Activated B cell treated with CpG ODN at 0.5 μM for 24 hours (primary cell): ENCODE measurements around the gene KIF13A. TPM values are rescaled to one million over a fixed set of nuclear protein-coding genes. Genes with fewer than 3 reads are reported as not detected.

ENCODE experiments used
- ATAC-seq: fragments of 200-7000 bp; cut with Tn5 transposase; one replicate; pipeline ENCODE4 v1.10.0; 2021; ENCODE audit warnings: low read depth, mild to moderate bottlenecking, moderate library complexity
- CTCF ChIA-PET: fragments of 350-600 bp; sonication (Branson Sonifier 250); formaldehyde crosslinking; loops from one replicate; lab custom pipeline; 2021; ENCODE audit warnings: antibody characterized with exemption; lab: Charles Lee
- POLR2A ChIA-PET: fragments of 350-600 bp; sonication (Branson Sonifier 250); formaldehyde crosslinking; loops from one replicate; lab custom pipeline; 2021; ENCODE audit warnings: antibody characterized with exemption; lab: Charles Lee
- DNase-seq: peaks from one replicate; pipeline ENCODE4 v3.0.0; 2022
- H3K27ac Mint-ChIP-seq: one replicate; pipeline ENCODE4 v1.8.0; 2020; ENCODE audit warnings: mixed read lengths
- H3K27me3 Mint-ChIP-seq: one replicate; pipeline ENCODE4 v1.8.0; 2021; ENCODE audit warnings: mixed read lengths
- H3K36me3 Mint-ChIP-seq: one replicate; pipeline ENCODE4 v1.8.0; 2021; ENCODE audit warnings: low read depth, mixed read lengths
- H3K4me1 Mint-ChIP-seq: one replicate; pipeline ENCODE4 v1.8.0; 2021; ENCODE audit warnings: mixed read lengths
- H3K4me3 Mint-ChIP-seq: one replicate; pipeline ENCODE4 v1.8.0; 2020; ENCODE audit warnings: mild to moderate bottlenecking, mixed read lengths
- H3K9me3 Mint-ChIP-seq: one replicate; pipeline ENCODE4 v1.8.0; 2020; ENCODE audit warnings: mixed read lengths
- intact Hi-C: fragments of 100-400 bp; cut with micrococcal nuclease; formaldehyde crosslinking; loops from one replicate; pipeline ENCODE4 v1.15.1; 2024
- total RNA-seq: library from RNA; stranded (reverse); gene quantifications from 2 replicates; pipeline ENCODE4 v1.2.3, GENCODE V29; 2022
- TF ChIP-seq, protein P1 (sequence below): fragments of 200-600 bp; IDR thresholded peaks from one replicate; pipeline ENCODE4 v1.8.0; 2022; ENCODE audit warnings: antibody characterized with exemption, mild to moderate bottlenecking

The KIF13A gene
- total RNA-seq, 1 donor from 2014 or later, result 14.1 TPM

DNA sequence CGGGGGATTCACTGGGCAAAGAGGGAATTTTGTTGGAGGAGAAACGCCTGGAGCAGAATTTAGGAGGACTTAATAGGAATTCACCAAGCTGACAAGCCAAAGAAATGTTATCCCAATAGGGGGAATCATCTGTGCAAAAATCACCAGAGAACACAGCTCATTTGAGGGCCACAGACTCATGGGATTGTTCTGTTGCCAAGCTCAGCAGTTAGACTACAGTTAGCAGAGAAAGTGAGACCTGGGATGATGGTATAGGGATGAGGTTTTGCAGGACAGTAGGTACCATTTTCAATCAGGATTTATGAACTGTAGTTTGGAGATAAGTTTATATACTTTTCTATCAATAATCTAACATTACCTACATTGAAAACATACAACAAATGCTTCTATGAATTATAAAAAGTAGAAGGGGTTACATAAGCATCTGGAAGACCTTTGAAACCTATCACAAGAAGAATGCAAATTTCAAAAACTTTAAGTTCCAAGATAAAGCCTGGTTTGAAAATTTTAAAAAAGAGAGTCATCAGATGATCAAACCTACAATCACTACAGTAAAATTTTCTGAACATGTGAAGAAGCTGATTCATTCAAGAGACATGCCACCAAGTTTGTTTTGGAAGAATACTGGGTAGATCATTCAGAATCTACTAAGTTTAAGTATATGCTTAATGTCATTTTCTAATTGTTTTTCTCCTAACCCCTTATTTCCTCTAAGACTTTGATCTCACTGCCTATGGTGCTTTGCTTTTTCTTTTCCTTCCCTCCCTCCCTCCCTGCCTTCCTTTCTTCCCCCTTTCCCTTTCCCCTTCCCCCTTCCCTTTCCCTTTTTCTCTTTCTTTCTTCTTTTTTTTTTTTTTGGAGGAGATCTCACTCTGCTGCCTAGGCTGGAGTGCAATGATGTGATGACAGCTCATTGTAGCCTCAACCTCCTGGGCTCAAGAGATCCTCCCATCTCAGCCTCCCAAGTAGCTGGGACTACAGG, 81.5 kb downstream of the KIF13A start:
- no peak for DNase-seq
- TF ChIP-seq, protein P1, sequence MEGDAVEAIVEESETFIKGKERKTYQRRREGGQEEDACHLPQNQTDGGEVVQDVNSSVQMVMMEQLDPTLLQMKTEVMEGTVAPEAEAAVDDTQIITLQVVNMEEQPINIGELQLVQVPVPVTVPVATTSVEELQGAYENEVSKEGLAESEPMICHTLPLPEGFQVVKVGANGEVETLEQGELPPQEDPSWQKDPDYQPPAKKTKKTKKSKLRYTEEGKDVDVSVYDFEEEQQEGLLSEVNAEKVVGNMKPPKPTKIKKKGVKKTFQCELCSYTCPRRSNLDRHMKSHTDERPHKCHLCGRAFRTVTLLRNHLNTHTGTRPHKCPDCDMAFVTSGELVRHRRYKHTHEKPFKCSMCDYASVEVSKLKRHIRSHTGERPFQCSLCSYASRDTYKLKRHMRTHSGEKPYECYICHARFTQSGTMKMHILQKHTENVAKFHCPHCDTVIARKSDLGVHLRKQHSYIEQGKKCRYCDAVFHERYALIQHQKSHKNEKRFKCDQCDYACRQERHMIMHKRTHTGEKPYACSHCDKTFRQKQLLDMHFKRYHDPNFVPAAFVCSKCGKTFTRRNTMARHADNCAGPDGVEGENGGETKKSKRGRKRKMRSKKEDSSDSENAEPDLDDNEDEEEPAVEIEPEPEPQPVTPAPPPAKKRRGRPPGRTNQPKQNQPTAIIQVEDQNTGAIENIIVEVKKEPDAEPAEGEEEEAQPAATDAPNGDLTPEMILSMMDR, result no peak
- Mint-ChIP-seq H3K4me1 (peaks cover 27% of the 10 kb centered on the region), H3K27me3 (no peaks in the 10 kb centered on the region), H3K36me3 (no peaks in the 10 kb centered on the region), H3K4me3 (no peak overlapping the region), H3K9me3 (peaks cover 3% of the 10 kb centered on the region), H3K27ac (no peak overlapping the region)
- ChIA-PET POLR2A (no interaction called here), CTCF (no interaction called here)
- intact Hi-C loops, result no loop called here
- ATAC-seq, result no peak

DNA sequence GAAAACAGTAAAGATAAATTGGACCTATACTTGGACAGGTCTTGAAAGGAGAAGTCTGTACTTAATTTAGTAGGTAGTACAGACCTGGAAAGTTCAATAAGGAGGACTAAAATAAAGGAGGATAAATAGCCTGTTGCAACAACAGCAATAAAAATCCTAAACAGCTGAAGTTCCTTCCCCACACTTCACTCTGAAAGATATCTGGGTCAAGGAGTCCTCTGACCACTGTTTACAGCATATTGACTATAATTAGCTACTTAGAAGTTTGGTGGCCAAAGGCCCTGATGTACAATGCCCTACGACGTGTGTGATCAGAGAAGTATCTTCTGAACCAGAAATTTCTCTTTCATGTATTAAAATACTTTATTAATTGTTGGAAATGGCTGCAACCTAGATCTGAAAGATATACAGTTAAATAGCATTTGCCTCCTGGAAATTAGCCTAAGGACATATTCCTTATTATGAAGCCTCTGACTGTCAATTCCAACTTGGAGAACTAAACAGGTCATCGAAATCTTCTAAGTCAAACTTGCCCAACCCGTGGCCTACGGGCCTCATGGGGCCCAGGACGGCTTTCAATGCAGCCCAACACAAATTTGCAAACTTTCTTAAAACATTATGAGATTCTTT, 82.8 kb downstream of the KIF13A start:
- CTCF ChIA-PET, result no interaction called here
- intact Hi-C loops, result no loop called here

DNA sequence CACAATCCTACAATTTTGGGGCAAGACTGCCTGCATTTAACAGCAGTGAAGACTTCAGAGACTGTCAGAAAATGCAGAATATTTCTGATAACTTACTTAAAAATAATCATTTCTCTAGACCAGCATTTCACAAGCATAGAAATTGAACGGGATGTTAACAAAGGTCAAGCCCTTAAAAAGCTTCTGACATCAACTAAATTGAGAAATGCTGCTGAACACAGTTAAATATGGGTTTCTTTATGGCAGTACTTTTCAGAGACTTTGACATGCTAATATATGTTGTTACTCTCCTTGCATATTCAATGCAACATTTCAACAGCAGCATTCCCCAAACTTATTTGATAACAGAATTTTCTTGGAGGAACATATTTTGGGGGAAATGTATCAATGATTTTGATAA, 84.5 kb downstream of the KIF13A start:
- Mint-ChIP-seq H3K36me3 (peaks cover 2% of the 10 kb centered on the region), H3K4me3 (no peak overlapping the region), H3K27me3 (no peaks in the 10 kb centered on the region), H3K9me3 (peaks cover 3% of the 10 kb centered on the region), H3K4me1 (peaks cover 17% of the 10 kb centered on the region), H3K27ac (no peak overlapping the region)
- TF ChIP-seq, protein P1, result no peak
- DNase-seq (no peak), ATAC-seq (no peak)
- ChIA-PET CTCF (no interaction called here), POLR2A (no interaction called here)
- intact Hi-C loops, result no loop called here

More for the DNA sequence above, 82.8 kb downstream of the KIF13A start:
- H3K36me3 Mint-ChIP-seq, result no peaks in the 10 kb centered on the region
- ATAC-seq, result no peak
- H3K4me1 Mint-ChIP-seq, result peaks cover 26% of the 10 kb centered on the region
- TF ChIP-seq, protein P1, result no peak
- peaks cover 3% of the 10 kb centered on the region for H3K9me3 Mint-ChIP-seq
- H3K27ac Mint-ChIP-seq, result no peak overlapping the region
- H3K27me3 Mint-ChIP-seq, result no peaks in the 10 kb centered on the region
- DNase-seq, result no peak
- no peak overlapping the region for H3K4me3 Mint-ChIP-seq
- POLR2A ChIA-PET, result no interaction called here

DNA sequence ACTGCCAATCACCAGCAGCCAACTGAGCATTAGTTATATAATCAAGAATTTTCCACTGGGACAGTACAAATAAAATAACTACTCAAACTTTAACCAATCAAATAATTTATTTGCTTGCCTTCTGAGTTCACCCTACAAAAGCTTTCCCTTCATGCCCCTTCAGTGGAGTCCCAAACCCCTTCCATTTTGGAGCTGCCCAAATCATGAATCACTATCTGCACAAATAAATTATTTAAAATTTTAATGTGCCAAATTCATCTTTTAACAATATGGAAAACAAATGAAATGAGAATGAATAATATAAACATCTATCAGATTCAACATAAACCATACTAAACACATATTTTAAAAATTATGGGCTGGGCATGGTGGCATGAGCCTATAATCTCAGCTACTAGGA, 85.9 kb downstream of the KIF13A start:
- peaks cover 9% of the 10 kb centered on the region for H3K9me3 Mint-ChIP-seq
- H3K36me3 Mint-ChIP-seq, result peaks cover 15% of the 10 kb centered on the region
- ChIA-PET POLR2A (no interaction called here), CTCF (no interaction called here)
- ATAC-seq, result no peak
- H3K27ac Mint-ChIP-seq, result no peak overlapping the region
- H3K4me1 Mint-ChIP-seq, result peaks cover 8% of the 10 kb centered on the region
- intact Hi-C loops, result no loop called here
- no peaks in the 10 kb centered on the region for H3K27me3 Mint-ChIP-seq
- no peak overlapping the region for H3K4me3 Mint-ChIP-seq
- no peak for DNase-seq
- TF ChIP-seq, protein P1, result no peak

DNA sequence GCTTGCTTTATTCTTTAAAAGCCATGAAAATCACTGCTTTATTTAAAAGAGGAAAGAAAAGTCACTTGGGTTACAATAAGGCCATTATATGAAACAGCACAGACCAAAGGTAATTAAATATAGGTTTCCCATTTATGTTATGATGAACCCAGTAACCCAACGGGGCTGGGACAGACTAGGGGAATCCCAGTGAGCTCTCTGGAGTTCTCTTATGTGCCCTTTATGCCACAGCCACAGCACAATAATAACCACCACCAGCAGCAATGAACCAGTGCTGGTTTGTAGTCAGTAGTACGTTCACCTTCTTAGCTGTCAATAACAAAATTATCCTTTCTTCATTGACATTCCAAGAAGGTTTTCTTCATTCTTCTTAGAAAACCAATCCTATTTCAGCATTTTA, 87.4 kb downstream of the KIF13A start:
- TF ChIP-seq, protein P1, result no peak
- ChIA-PET CTCF (no interaction called here), POLR2A (no interaction called here)
- H3K27ac Mint-ChIP-seq, result no peak overlapping the region
- peaks cover 8% of the 10 kb centered on the region for H3K4me1 Mint-ChIP-seq
- peaks cover 26% of the 10 kb centered on the region for H3K36me3 Mint-ChIP-seq
- peak; percentile 47 for ATAC-seq
- intact Hi-C loops, result no loop called here
- peaks cover 15% of the 10 kb centered on the region for H3K9me3 Mint-ChIP-seq
- H3K4me3 Mint-ChIP-seq, result no peak overlapping the region
- DNase-seq, result no peak
- H3K27me3 Mint-ChIP-seq, result no peaks in the 10 kb centered on the region
